Inflammatory macrophage (primary cell): ENCODE measurements around the gene TMEM169.
A peak's percentile ranks its signal among the peaks of the same experiment; 100 is the strongest.

Source experiments
- DNase-seq, 2 donors: peaks; one replicate each; pipeline ENCODE4 v3.0.0-alpha.2; 2020 to 2022

TMEM169 gene

DNA sequence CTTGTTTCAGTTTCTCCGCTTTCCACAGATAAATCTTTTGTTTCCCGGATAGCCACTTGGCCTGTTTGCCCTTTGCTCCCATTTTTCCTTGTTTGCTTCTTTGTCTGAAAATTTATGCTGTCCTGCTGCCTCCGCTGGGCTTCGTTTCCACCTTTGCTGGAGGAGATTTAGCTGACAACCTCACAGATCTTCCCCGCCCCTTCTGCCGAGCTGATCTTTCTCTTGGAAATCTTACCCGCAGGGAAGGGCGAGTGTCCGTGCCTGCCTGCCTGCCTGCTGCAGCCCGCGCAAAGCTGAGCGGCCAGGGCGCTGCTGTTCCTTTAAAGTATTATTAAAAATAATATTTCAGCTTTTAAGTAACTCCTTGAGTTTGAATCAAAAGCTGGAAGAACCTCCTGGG lies 26.0 kb downstream of the TMEM169 start:
- no peak for DNase-seq

- DNase-seq = no peak
Measured at GRCh38 chr2:216108310-216108966, 26.7 kb downstream of the TMEM169 start.

DNA sequence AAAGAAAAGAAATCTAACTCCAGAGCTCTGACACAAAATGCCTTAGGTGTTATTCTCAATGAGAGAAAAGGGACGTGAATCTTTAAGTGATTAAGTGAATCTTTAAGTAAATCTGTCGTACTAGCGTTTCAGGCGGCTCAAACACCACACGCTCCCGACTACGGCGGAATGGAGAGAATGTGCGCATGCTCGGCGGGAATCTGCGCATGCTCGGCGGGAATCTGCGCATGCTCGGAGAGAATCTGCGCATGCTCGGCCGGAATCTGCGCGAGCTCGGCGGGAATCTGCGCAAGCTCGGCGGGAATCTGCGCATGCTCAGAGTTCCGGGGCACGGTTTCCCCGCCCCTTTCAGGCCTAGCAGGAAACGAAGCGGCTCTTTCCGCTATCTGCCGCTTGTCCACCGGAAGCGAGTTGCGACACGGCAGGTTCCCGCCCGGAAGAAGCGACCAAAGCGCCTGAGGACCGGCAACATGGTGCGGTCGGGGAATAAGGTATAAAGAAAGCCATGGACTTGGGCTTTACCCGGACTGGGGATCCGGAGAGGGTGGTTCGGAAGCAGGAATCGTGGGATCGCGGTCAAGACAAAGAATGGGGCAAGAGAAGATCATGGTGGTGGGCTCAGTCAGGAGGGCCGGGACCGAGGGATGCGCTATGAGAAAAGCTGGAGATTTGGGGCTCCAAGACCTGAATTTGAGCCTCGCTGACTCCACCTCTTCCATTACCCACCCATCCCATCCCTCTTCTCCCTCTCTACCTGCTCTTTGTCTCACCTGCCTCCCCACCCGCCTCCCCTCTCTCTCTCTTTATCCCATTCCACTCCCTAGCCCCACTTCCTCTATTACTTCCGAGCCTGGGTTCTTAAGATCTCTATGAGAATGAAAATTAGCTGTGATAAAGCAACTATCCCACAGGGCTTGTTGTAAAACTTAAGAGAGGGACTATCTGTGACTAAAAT lies 27.5 kb downstream of the TMEM169 start, which contains the start of gene XRCC5:
Gene XRCC5 (plus strand): TSS at position 382 of the 955 bp plus-strand sequence. CDS start 89 bp downstream, at position 471.
- DNase-seq = peak; percentile 99

DNA sequence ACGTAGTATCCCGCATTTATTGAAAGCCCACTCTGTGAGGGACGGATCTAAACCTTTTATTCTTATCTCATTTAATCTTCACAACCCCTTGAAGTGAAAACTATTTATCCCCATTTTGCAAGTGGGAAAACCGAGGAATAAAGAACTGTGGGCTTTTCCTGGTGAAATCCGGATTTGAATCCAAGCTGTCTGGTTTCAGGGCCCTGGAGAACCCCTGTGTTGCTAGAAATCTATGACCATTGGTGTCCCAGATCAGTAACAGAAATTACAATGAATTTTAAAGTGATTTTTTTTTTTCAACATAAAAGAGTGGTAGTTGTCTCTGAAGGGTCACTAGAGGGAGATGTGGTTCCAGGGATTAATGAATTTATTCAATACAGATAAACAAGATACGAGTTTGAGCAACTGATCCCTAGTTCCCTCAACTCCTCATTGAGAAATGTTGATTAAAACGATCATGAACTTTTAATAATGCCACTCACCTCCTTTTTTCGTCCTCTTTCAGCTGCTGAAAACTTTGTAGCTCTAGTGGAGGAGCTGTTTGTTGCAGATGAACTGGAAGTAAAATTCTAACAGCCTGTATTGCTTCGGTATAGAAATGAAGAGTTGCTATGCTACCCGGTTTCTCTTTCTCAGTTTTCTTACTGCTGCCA lies 28.4 kb downstream of the TMEM169 start:
- DNase-seq = peak; percentile 13 to 38

DNA sequence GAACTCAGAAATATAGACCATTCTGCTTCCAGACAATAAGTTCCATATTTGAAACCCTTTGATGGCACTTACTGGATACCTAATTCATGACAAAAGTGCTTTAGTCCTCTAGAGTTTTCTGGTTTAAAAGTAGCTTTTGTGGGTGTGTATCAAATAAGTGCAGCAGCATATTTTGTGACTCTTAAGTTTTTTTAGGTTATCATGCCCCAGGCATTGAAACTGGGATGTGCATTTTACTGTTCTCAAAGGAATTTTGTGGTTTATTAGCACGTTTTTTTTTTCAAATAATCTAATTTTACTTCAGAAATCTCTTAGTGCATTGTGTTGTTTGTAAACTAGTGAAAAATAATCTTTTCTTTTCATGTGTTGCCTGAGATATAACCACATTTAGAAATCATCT lies 28.9 kb downstream of the TMEM169 start:
- no peak for DNase-seq

DNA sequence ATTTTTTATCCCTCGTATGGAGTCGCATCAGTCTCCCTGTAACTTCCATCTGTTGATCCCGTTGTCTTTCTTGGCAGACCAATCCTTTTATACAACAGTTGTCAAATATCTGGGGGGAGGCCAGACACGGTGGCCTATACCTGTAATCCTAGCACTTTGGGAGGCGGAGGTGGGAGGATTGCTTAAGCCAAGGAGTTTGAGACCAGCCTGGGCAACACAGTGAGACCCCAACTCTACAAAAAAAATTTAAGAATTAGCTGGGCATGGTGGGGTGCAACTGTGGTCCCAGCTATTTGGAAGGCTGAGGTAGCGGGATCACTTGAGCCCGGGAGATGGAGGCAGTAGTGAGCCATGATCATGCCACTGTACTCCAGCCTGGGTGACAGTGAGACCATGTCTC lies 29.4 kb downstream of the TMEM169 start:
- DNase-seq = no peak

- DNase-seq = no peak
Measured at GRCh38 chr2:216112926-216113325, 31.2 kb downstream of the TMEM169 start.

DNA sequence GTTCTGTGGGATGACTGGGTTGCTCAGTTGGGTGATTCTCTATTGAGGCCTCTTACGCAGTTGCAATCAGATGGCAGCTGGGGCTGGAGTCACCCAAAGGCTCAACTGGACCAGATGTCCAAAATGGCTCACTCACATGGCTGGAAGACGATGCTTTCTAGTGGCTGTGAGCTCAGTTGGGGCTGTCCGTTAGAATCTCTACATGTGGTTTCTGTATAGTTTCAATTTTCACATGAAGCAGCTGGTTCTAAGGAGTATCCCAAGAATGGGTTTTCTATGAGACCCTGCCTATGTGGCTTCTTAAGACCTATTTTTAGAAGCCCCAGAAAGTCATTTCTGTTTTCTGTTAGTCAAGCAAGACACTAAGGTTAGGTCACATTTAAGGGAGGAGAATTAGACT lies 31.9 kb downstream of the TMEM169 start:
- DNase-seq = no peak

DNA sequence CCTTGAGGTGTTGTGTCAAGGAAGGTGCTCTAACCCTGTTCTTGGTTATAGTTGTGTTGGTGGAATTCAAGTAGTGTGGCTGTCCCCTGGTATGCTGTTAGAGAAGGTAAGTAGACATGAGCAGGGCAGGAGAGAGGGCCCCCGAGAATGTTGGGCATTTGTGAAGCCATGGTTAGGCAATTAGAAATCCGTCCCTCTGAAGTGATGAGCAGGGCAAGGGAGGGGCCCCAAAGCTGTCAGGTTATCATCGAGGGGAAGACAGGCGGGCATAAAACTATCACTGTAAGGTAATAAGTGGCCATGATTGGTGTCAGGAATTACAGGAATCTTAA lies 32.6 kb downstream of the TMEM169 start:
- DNase-seq = no peak

- peak; percentile 99 for DNase-seq
Measured at GRCh38 chr2:216114714-216115531, 33.2 kb downstream of the TMEM169 start.

DNA sequence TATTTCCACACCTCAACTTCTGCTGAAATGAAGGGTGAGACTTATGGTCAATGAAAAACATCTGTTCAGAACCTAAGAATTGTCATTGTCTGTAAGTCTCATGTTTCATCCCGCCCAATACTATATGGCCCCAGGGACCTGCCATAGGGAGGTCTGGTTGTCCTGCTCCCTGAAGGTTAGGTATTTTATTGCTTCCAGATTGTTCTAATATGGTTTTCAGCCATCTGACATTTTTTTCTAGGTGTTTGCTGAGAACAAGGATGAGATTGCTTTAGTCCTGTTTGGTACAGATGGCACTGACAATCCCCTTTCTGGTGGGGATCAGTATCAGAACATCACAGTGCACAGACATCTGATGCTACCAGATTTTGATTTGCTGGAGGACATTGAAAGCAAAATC lies 34.7 kb downstream of the TMEM169 start:
- no peak for DNase-seq

- DNase-seq = peak in 1 of 2 donors; percentile 11
Measured at GRCh38 chr2:216117561-216118340, 36.0 kb downstream of the TMEM169 start.

DNA sequence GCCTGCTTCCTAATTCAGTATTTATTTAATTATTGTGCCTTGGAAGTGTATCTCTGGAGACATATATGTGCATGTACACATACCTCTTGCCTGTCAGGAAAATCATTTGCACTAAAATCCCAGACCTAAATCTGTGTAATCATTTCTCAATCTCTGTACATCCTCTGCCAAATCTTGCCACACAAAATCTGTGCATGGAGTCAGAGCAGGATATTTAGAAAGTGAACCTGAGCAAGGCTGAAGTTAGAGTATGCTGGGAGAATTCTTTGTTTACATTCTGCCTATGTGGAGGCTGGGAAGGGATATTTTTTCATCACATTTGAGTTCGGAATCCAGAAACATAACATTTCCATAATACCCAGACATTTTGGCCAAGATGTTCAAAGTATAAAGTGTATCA lies 36.8 kb downstream of the TMEM169 start:
- no peak for DNase-seq

DNA sequence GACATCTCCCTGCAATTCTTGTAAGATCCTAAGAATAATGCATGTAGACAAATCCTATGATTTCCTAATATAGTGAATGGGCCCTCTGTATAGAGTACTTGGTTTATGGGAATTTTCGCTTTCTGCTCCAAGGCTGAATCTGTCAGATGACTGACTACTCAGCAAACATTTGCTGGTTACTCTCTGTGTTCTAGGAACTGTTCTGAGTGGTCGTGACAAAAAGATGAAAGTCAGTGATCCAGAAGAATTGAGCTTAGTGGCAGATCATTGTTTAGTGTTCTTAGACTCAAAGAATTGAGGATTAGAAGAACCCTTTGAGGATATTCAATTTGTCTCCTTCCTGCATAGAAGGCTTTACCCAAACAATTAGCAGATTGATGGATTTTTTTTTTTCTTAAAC lies 37.4 kb downstream of the TMEM169 start:
- no peak for DNase-seq

GRCh38 chr2:216119986-216120385 lies 38.3 kb downstream of the TMEM169 start:
- no peak for DNase-seq

- no peak for DNase-seq
Measured at GRCh38 chr2:216121255-216121654, 39.5 kb downstream of the TMEM169 start.

DNA sequence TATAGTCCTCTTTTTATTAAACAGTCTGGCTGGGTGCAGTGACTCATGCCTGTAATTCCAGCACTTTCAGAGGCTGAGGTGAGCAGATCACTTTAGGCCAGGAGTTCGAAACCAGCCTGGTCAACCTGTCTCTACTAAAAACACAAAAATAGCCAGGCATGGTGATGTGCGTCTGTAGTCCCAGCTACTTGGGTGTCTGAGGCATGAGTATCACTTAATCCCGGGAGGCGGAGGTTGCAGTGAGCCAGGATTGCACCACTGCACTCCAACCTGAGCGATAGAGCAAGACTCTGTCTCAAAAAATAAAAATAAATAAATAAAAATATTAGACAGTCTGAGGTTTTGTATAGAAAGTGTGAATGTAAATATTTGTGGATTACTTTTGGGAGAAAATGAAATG lies 45.2 kb downstream of the TMEM169 start:
- no peak for DNase-seq

DNA sequence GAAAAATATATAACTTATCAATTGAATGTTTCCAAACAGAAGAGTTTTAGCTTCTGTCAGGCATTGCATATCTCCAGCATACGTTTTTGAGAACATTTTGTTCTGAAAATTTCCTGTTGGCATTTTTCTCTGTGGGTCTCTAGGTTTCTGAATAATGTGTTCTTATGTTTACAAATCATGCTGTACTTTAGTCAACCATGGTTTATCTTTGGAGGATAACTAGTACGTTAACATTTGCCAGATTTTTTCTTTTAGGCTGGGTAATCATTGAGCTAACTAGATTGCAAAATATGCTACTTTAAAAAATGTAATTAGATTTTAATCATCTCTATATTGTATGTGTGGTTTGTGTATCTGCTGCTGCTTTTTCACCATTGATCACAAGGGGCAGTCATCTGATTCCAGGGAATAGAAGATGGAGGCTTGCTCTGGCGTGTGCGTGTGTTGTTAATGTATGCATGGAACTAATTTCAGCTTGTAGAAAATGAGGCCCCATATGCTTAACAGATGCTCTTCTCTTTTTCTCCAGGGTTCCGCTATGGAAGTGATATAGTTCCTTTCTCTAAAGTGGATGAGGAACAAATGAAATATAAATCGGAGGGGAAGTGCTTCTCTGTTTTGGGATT lies 48.7 kb downstream of the TMEM169 start:
- no peak for DNase-seq

DNA sequence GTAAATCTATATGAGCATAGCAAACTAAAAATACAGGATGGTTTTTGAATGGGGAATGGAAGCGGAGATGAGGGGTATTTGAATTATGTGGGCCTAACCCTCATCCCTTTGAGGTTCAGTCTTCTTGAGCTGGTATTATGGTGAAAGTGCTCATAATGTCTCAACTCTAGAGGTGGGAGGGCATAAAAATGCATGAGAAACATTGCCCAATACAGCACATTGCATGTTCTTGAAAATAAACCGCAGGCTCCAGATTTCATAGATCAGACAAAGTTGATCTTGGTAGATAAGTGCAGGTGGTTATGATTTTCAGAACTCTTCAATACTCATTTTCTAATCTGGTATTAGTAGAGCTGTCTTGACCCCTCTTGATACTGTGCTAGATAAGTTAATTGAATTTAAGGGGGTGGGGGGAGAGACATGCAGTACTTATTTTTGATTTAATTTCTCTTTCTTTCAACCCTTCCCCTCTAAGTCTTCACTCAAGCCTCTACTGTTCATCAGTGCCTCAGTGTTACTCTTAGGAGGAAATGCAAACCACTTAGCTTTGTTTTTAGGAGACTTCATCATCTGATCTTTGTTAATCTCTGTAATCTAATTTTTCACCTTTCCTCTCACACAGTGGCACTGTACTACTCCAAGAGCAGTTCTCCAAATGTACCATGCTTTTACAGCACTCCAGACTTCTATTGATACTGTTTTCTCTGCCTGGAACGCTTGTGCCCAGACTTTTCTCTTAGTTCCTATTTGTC lies 49.6 kb downstream of the TMEM169 start:
- DNase-seq = peak; percentile 20 to 40

- no peak for DNase-seq
Measured at GRCh38 chr2:216132585-216132984, 50.9 kb downstream of the TMEM169 start.
